HepG2 (cell line): ENCODE data around the gene NSMCE1. TPM values are rescaled to one million over a fixed set of nuclear protein-coding genes. Genes with fewer than 3 reads are reported as not detected.

Experiments used
- BCL3 ChIP-seq: sonication (generic); formaldehyde crosslinking; IDR thresholded peaks from 2 replicates; pipeline ENCODE4 v1.5.1; 2020; ENCODE audit warnings: mild to moderate bottlenecking, missing genetic modification reagents, moderate library complexity
- BRCA1 ChIP-seq: sonication (generic); formaldehyde crosslinking; IDR thresholded peaks from 2 replicates; pipeline ENCODE4 v1.4.0; 2020; ENCODE audit warnings: missing genetic modification reagents
- CEBPZ ChIP-seq: IDR thresholded peaks from 2 replicates; pipeline ENCODE4 v1.6.1; 2012; ENCODE audit warnings: low read length, improper control_type of control experiment
- CENPBD1 ChIP-seq: sonication (generic); formaldehyde crosslinking; IDR thresholded peaks from 2 replicates; pipeline ENCODE4 v1.8.0; 2022; ENCODE audit warnings: missing genetic modification reagents, low read depth, mild to moderate bottlenecking, borderline replicate concordance
- DR1 ChIP-seq: sonication (generic); formaldehyde crosslinking; IDR thresholded peaks from 2 replicates; pipeline ENCODE4 v1.8.0; 2021; ENCODE audit warnings: mild to moderate bottlenecking, missing genetic modification reagents, inconsistent platforms
- HOXA5 ChIP-seq: sonication (generic); formaldehyde crosslinking; IDR thresholded peaks from 2 replicates; pipeline ENCODE4 v1.4.0; 2020; ENCODE audit warnings: missing genetic modification reagents
- IRF2 ChIP-seq: IDR thresholded peaks from 2 replicates; pipeline ENCODE4 v1.6.1; 2018; ENCODE audit warnings: missing genetic modification reagents, missing compliant biosample characterization
- JUN ChIP-seq: sonication (generic); formaldehyde crosslinking; IDR thresholded peaks from 2 replicates; pipeline ENCODE4 v1.4.0; 2020; ENCODE audit warnings: mild to moderate bottlenecking, missing genetic modification reagents
- MNT ChIP-seq: fragments of 450-650 bp; IDR thresholded peaks from 2 replicates; pipeline ENCODE4 v1.6.1; 2016
- NFIC ChIP-seq: IDR thresholded peaks from 2 replicates; pipeline ENCODE4 v1.6.1; 2012; ENCODE audit warnings: mild to moderate bottlenecking, low read length, inconsistent platforms
- NFKB2 ChIP-seq: sonication (generic); formaldehyde crosslinking; IDR thresholded peaks from 2 replicates; pipeline ENCODE4 v1.4.0; 2020; ENCODE audit warnings: missing genetic modification reagents, borderline replicate concordance
- RAD51 ChIP-seq: fragments of 450-650 bp; IDR thresholded peaks from 2 replicates; pipeline ENCODE4 v1.6.1; 2016; ENCODE audit warnings: borderline replicate concordance
- STAT6 ChIP-seq: sonication (generic); formaldehyde crosslinking; IDR thresholded peaks from 2 replicates; pipeline ENCODE4 v1.4.0; 2020; ENCODE audit warnings: missing genetic modification reagents, mild to moderate bottlenecking, borderline replicate concordance
- TAF15 ChIP-seq: fragments of 200-400 bp; formaldehyde crosslinking; IDR thresholded peaks from one replicate; pipeline ENCODE4 v1.6.1; 2018; ENCODE audit warnings: mild to moderate bottlenecking, low read depth, low read length; ENCODE audit not compliant: poor library complexity, severe bottlenecking
- ZNF124 ChIP-seq: sonication (generic); formaldehyde crosslinking; IDR thresholded peaks from 2 replicates; pipeline ENCODE4 v1.4.0; 2020; ENCODE audit warnings: missing genetic modification reagents
- ZNF282 ChIP-seq: fragments of 450-650 bp; IDR thresholded peaks from 2 replicates; pipeline ENCODE4 v1.6.1; 2018; ENCODE audit not compliant: partially characterized antibody
- ZNF432 ChIP-seq: sonication (generic); formaldehyde crosslinking; IDR thresholded peaks from 2 replicates; pipeline ENCODE4 v1.5.0; 2020; ENCODE audit warnings: missing genetic modification reagents, mild to moderate bottlenecking, borderline replicate concordance
- ZNF446 ChIP-seq: sonication (generic); formaldehyde crosslinking; IDR thresholded peaks from 2 replicates; pipeline ENCODE4 v1.5.0; 2020; ENCODE audit warnings: mild to moderate bottlenecking, missing genetic modification reagents
- ZNF564 ChIP-seq: sonication (generic); formaldehyde crosslinking; IDR thresholded peaks from 2 replicates; pipeline ENCODE4 v1.8.1; 2023; ENCODE audit warnings: mild to moderate bottlenecking, missing genetic modification reagents
- ZNF569 ChIP-seq: sonication (generic); formaldehyde crosslinking; IDR thresholded peaks from 2 replicates; pipeline ENCODE4 v1.5.0; 2020; ENCODE audit warnings: mild to moderate bottlenecking, missing genetic modification reagents, moderate library complexity, borderline replicate concordance
- ZNF614 ChIP-seq: IDR thresholded peaks from 2 replicates; pipeline ENCODE4 v1.6.1; 2018; ENCODE audit warnings: missing biosample characterization, missing genetic modification reagents, inconsistent platforms, borderline replicate concordance
- ZSCAN29 ChIP-seq: sonication (generic); formaldehyde crosslinking; conservative IDR thresholded peaks from 2 replicates; pipeline ENCODE4 v1.4.0; 2020; ENCODE audit warnings: mild to moderate bottlenecking, missing genetic modification reagents
- polyA plus RNA-seq, 8 experiments: library from polyadenylated mRNA; depleted of rRNA in 3 of 8; stranded (reverse) in 7 of 8; unstranded in 1 of 8; fragments of >200 nt; fragmentation: Illumina TruSeq in 4 of 8; extraction: Trizol in 4 of 8; gene quantifications; 2 replicates each; pipeline versions ENCODE4 v1.2.1 to v1.2.3, GENCODE V29; 2011 to 2016; ENCODE audit warnings: low read depth in 4 of 8, missing spikeins in 1 of 8, mixed read lengths in 1 of 8; ENCODE audit not compliant: insufficient read depth in 1 of 8
- total RNA-seq, 5 experiments: library from RNA; depleted of rRNA; stranded (reverse); fragments of >200 nt; fragmentation: Illumina TruSeq; extraction: Trizol; gene quantifications; 2 replicates each; pipeline ENCODE4 v1.2.3, GENCODE V29; 2016; ENCODE audit warnings: low read depth in 1 of 5

The NSMCE1 gene
- total and polyA plus RNA-seq, 2 of the 13 experiments (the other 11 are each of a cell fraction or from before 2014, with no cell fraction given), result 42.7 to 52.9 TPM

GRCh38 chr16:27314161-27314723 lies 45.7 kb upstream of the NSMCE1 start (continued):
- TF ChIP-seq CEBPZ (no peak), STAT6 (CRISPR knock-in tag) (no peak), TAF15 (no peak), ZSCAN29 (CRISPR knock-in tag) (no peak), IRF2 (no peak), JUN (CRISPR knock-in tag) (no peak), NFIC (no peak), ZNF564 (CRISPR knock-in tag) (no peak), HOXA5 (CRISPR knock-in tag) (0 out of 2 replicates have a peak, but pooled peaks have one; percentile 2), ZNF446 (CRISPR knock-in tag) (no peak), CENPBD1 (no peak), DR1 (CRISPR knock-in tag) (no peak), ZNF124 (CRISPR knock-in tag) (no peak), ZNF282 (no peak), ZNF569 (CRISPR knock-in tag) (no peak), RAD51 (no peak), BRCA1 (no peak), NFKB2 (no peak), ZNF614 (CRISPR knock-in tag) (no peak), BCL3 (CRISPR knock-in tag) (no peak), ZNF432 (CRISPR knock-in tag) (peak; percentile 57; the same call in 1 of the 2 replicates), MNT (no peak)
